Measurements from ENCODE around the gene ARHGAP45. TPM values are rescaled to one million over a fixed set of nuclear protein-coding genes. Genes with fewer than 3 reads are reported as not detected.

The ARHGAP45 gene
- total RNA-seq, 2 experiments from 2014 or later, result 861 to 878 TPM

DNA sequence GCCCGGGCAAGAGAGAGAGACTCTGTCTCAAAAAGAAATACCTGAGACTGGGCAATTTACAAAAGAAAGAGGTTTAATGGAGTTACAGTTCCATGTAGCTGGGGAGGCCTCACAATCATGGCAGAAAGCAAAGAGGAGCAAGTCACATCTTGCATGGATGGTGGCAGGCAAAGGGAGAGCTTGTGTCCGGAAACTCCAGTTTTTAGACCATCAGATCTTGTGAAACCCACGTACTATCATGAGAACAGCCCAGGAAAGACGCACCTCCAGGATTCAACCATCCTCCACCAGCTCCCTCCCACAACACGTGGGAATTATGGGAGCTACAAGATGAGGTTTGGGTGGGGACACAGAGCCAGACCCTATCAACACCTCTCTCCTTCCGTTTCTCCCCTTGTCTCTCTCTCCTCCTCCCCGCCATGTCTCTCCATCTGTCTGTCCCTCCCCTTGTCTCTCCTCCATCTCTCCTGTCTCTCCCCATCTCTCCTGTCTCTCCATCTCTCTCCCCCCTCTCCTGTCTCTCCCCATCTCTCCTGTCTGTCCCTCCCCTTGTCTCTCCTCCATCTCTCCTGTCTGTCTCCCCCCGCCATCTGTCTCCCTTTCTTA is 18.2 kb downstream of the ARHGAP45 start:
- Mint-ChIP-seq H3K27me3 (no peaks in the 10 kb centered on the region), H3K4me3 (peak overlapping the region; percentile 50), H3K36me3 (ENCODE audit: low read depth) (peaks cover 78% of the 10 kb centered on the region), H3K27ac (peak overlapping the region; percentile 78), H3K4me1 (ENCODE audit: low read depth) (peaks cover 45% of the 10 kb centered on the region), H3K9me3 (no peaks in the 10 kb centered on the region)
- ATAC-seq (ENCODE audit: poor library complexity) (no peak), DNase-seq (no peak)
- no peaks in the 10 kb centered on the region for H3K27me3 ChIP-seq (ENCODE audit: control insufficient read depth in 1 of 2, insufficient read depth in 2 of 2, low read length in 2 of 2)
- peaks cover 93% of the 10 kb centered on the region for H3K36me3 ChIP-seq (ENCODE audit: insufficient read depth, low read length)
- TF ChIP-seq, protein P1, sequence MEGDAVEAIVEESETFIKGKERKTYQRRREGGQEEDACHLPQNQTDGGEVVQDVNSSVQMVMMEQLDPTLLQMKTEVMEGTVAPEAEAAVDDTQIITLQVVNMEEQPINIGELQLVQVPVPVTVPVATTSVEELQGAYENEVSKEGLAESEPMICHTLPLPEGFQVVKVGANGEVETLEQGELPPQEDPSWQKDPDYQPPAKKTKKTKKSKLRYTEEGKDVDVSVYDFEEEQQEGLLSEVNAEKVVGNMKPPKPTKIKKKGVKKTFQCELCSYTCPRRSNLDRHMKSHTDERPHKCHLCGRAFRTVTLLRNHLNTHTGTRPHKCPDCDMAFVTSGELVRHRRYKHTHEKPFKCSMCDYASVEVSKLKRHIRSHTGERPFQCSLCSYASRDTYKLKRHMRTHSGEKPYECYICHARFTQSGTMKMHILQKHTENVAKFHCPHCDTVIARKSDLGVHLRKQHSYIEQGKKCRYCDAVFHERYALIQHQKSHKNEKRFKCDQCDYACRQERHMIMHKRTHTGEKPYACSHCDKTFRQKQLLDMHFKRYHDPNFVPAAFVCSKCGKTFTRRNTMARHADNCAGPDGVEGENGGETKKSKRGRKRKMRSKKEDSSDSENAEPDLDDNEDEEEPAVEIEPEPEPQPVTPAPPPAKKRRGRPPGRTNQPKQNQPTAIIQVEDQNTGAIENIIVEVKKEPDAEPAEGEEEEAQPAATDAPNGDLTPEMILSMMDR (IDR thresholded peaks at IDR 0.05), result no peak
- intact Hi-C loops (cut with DNase I, micrococcal nuclease), result no loop called here
- no peak overlapping the region for H3K4me3 ChIP-seq (ENCODE audit: low read length)
- CTCF ChIA-PET, result interaction anchor here (0.5 to 6.5 kb wide), 4 partner anchors 9 to 315 kb away, joined by 4 to 42 read pairs (median 5); partner anchors contain the start of gene ARHGAP45
- H3K27ac ChIP-seq (ENCODE audit: low read depth in 1 of 2, low read length in 2 of 2), result peak overlapping the region in 1 of 2 donors; percentile 46
- H3K4me1 ChIP-seq (ENCODE audit: insufficient read depth, low read length), result peaks cover 94% of the 10 kb centered on the region
- POLR2A ChIA-PET, result interaction anchor here (0.6 to 19.1 kb wide), 12 partner anchors 9 to 221 kb away, joined by 3 to 1253 read pairs (median 10); partner anchors contain the start of genes ABCA7, ARHGAP45, CNN2 and GPX4
- no peaks in the 10 kb centered on the region for H3K9me3 ChIP-seq (ENCODE audit: control insufficient read depth in 1 of 2, insufficient read depth in 1 of 2, low read length in 2 of 2)

GRCh38 chr19:1085676-1086442 is 18.9 kb downstream of the ARHGAP45 start:
- peak in 1 of 14 experiments; percentile 41 for DNase-seq
- H3K9me3 Mint-ChIP-seq, result no peaks in the 10 kb centered on the region
- Histone ChIP-seq H3K9me3 (ENCODE audit: control insufficient read depth in 1 of 2, insufficient read depth in 1 of 2, low read length in 2 of 2) (no peaks in the 10 kb centered on the region), H3K4me3 (ENCODE audit: low read length) (no peak overlapping the region), H3K36me3 (ENCODE audit: insufficient read depth, low read length) (peaks cover 89% of the 10 kb centered on the region), H3K27ac (ENCODE audit: low read depth in 1 of 2, low read length in 2 of 2) (peak overlapping the region in 1 of 2 donors; percentile 46), H3K27me3 (ENCODE audit: control insufficient read depth in 1 of 2, insufficient read depth in 2 of 2, low read length in 2 of 2) (no peaks in the 10 kb centered on the region), H3K4me1 (ENCODE audit: insufficient read depth, low read length) (peaks cover 92% of the 10 kb centered on the region)
- intact Hi-C loops (cut with DNase I, micrococcal nuclease), result loop anchor here (2.0 kb wide), 1 partner anchor 17 kb away; no protein-coding TSS in a partner anchor
- H3K4me1 Mint-ChIP-seq (ENCODE audit: low read depth), result peaks cover 40% of the 10 kb centered on the region
- no peaks in the 10 kb centered on the region for H3K27me3 Mint-ChIP-seq
- peaks cover 75% of the 10 kb centered on the region for H3K36me3 Mint-ChIP-seq (ENCODE audit: low read depth)
- peak overlapping the region; percentile 78 for H3K27ac Mint-ChIP-seq
- H3K4me3 Mint-ChIP-seq, result peak overlapping the region; percentile 50
- no peak for ATAC-seq (ENCODE audit: poor library complexity)
- TF ChIP-seq, protein P1 (IDR thresholded peaks at IDR 0.05), result no peak
- POLR2A ChIA-PET, result interaction anchor here (0.8 to 19.1 kb wide), 14 partner anchors 9 to 222 kb away, joined by 3 to 1253 read pairs (median 12); partner anchors contain the start of genes ABCA7, ARHGAP45, CIRBP and CNN2
- CTCF ChIA-PET, result interaction anchor here (0.5 to 6.5 kb wide), 3 partner anchors 18 to 316 kb away, joined by 4 to 42 read pairs (median 6); partner anchors contain the start of gene ARHGAP45

GRCh38 chr19:1086613-1087012 is 19.6 kb downstream of the ARHGAP45 start:
- peak in 1 of 14 experiments; percentile 42 for DNase-seq
- ATAC-seq (ENCODE audit: poor library complexity), result no peak
- TF ChIP-seq, protein P1 (IDR thresholded peaks at IDR 0.05), result no peak
- peaks cover 88% of the 10 kb centered on the region for H3K4me1 ChIP-seq (ENCODE audit: insufficient read depth, low read length)
- peak overlapping the region in 1 of 2 donors; percentile 68 for H3K27ac ChIP-seq (ENCODE audit: low read depth in 1 of 2, low read length in 2 of 2)
- peaks cover 89% of the 10 kb centered on the region for H3K36me3 ChIP-seq (ENCODE audit: insufficient read depth, low read length)
- Mint-ChIP-seq H3K27me3 (no peaks in the 10 kb centered on the region), H3K9me3 (no peaks in the 10 kb centered on the region), H3K36me3 (ENCODE audit: low read depth) (peaks cover 71% of the 10 kb centered on the region), H3K4me3 (no peak overlapping the region), H3K27ac (peak overlapping the region; percentile 49), H3K4me1 (ENCODE audit: low read depth) (peaks cover 35% of the 10 kb centered on the region)
- H3K9me3 ChIP-seq (ENCODE audit: control insufficient read depth in 1 of 2, insufficient read depth in 1 of 2, low read length in 2 of 2), result no peaks in the 10 kb centered on the region
- H3K4me3 ChIP-seq (ENCODE audit: low read length), result no peak overlapping the region
- H3K27me3 ChIP-seq (ENCODE audit: control insufficient read depth in 1 of 2, insufficient read depth in 2 of 2, low read length in 2 of 2), result no peaks in the 10 kb centered on the region
- ChIA-PET CTCF (interaction anchor here (1.4 to 6.5 kb wide), 3 partner anchors 19 to 158 kb away, joined by 3 to 42 read pairs (median 6); partner anchors contain the start of gene ARHGAP45), POLR2A (interaction anchor here (0.8 to 19.1 kb wide), 13 partner anchors 8 to 183 kb away, joined by 4 to 1253 read pairs (median 15); partner anchors contain the start of genes ABCA7, ARHGAP45, CIRBP and CNN2)
- intact Hi-C loops (cut with DNase I, micrococcal nuclease), result loop anchor here (1.0 to 2.0 kb wide), 2 partner anchors 9 to 18 kb away; no protein-coding TSS in a partner anchor

Data from CD4-positive, alpha-beta T cell (primary cell).